Stomach smooth muscle (tissue), 2 donors: Measurements from ENCODE around the gene MYO9A.

Source experiments
- H3K27ac ChIP-seq: one replicate; pipeline ENCODE4 v1.7.0; 2013; ENCODE audit warnings: mild to moderate bottlenecking, low read length, inconsistent platforms
- H3K27me3 ChIP-seq, 2 donors: one replicate each; pipeline ENCODE4 v1.7.0; 2013; ENCODE audit warnings: low read length in 2 of 2; ENCODE audit not compliant: insufficient read depth in 2 of 2, control insufficient read depth in 1 of 2
- H3K36me3 ChIP-seq, 2 donors: one replicate each; pipeline ENCODE4 v1.7.0; 2013; ENCODE audit warnings: low read length in 2 of 2; ENCODE audit not compliant: control insufficient read depth in 2 of 2, insufficient read depth in 2 of 2
- H3K4me1 ChIP-seq: one replicate; pipeline ENCODE4 v1.7.0; 2013; ENCODE audit warnings: low read length; ENCODE audit not compliant: control insufficient read depth, insufficient read depth
- H3K4me3 ChIP-seq, 2 donors: one replicate each; pipeline ENCODE4 v1.7.0; 2013; ENCODE audit warnings: low read length in 2 of 2
- H3K9ac ChIP-seq, 2 donors: one replicate each; pipeline ENCODE4 v1.7.0; 2013; ENCODE audit warnings: low read length in 2 of 2, mild to moderate bottlenecking in 1 of 2
- H3K9me3 ChIP-seq, 2 donors: one replicate each; pipeline ENCODE4 v1.7.0; 2013; ENCODE audit warnings: low read length in 2 of 2; ENCODE audit not compliant: control insufficient read depth in 2 of 2
- donor health status: healthy.
- donor health status: Pancreatic carcinoma.

The MYO9A gene

GRCh38 chr15:72136170-72137051 lies 18.5 kb upstream of the MYO9A start:
- Histone ChIP-seq H3K27me3 (no peaks in the 10 kb centered on the region), H3K9me3 (no peaks in the 10 kb centered on the region), H3K4me3 (no peak overlapping the region), H3K9ac (no peak overlapping the region), H3K4me1 (no peaks in the 10 kb centered on the region), H3K36me3 (peaks cover 0 to 2% of the 10 kb centered on the region in 2 donors), H3K27ac (no peak overlapping the region)

- H3K9me3 ChIP-seq = no peaks in the 10 kb centered on the region
- no peaks in the 10 kb centered on the region for H3K27me3 ChIP-seq
- H3K27ac ChIP-seq = no peak overlapping the region
- H3K9ac ChIP-seq = no peak overlapping the region
- H3K4me1 ChIP-seq = no peaks in the 10 kb centered on the region
- H3K4me3 ChIP-seq = no peak overlapping the region
- peaks cover 0 to 2% of the 10 kb centered on the region in 2 donors for H3K36me3 ChIP-seq
These were observed 17.8 kb upstream of the MYO9A start for GRCh38 chr15:72135719-72136118.

- H3K27me3 ChIP-seq = no peaks in the 10 kb centered on the region
- H3K27ac ChIP-seq = no peak overlapping the region
- H3K36me3 ChIP-seq = no peaks in the 10 kb centered on the region
- H3K9ac ChIP-seq = no peak overlapping the region
- H3K4me1 ChIP-seq = no peaks in the 10 kb centered on the region
- H3K9me3 ChIP-seq = no peaks in the 10 kb centered on the region
- H3K4me3 ChIP-seq = no peak overlapping the region
These were observed 15.3 kb upstream of the MYO9A start for GRCh38 chr15:72133211-72133610.

GRCh38 chr15:72131922-72132321 lies 14.0 kb upstream of the MYO9A start:
- Histone ChIP-seq H3K36me3 (no peaks in the 10 kb centered on the region), H3K4me1 (no peaks in the 10 kb centered on the region), H3K9me3 (no peaks in the 10 kb centered on the region), H3K4me3 (no peak overlapping the region), H3K9ac (no peak overlapping the region), H3K27me3 (no peaks in the 10 kb centered on the region), H3K27ac (no peak overlapping the region)

GRCh38 chr15:72130272-72130671 lies 12.3 kb upstream of the MYO9A start:
- no peaks in the 10 kb centered on the region for H3K4me1 ChIP-seq
- H3K9ac ChIP-seq = no peak overlapping the region
- no peaks in the 10 kb centered on the region for H3K36me3 ChIP-seq
- no peak overlapping the region for H3K27ac ChIP-seq
- H3K27me3 ChIP-seq = no peaks in the 10 kb centered on the region
- no peaks in the 10 kb centered on the region for H3K9me3 ChIP-seq
- no peak overlapping the region for H3K4me3 ChIP-seq

GRCh38 chr15:72128359-72128758 lies 10.4 kb upstream of the MYO9A start:
- Histone ChIP-seq H3K9me3 (no peaks in the 10 kb centered on the region), H3K4me3 (no peak overlapping the region), H3K9ac (no peak overlapping the region), H3K4me1 (no peaks in the 10 kb centered on the region), H3K27me3 (no peaks in the 10 kb centered on the region), H3K27ac (no peak overlapping the region), H3K36me3 (no peaks in the 10 kb centered on the region)

GRCh38 chr15:72127724-72128322 lies 9.9 kb upstream of the MYO9A start:
- Histone ChIP-seq H3K4me3 (no peak overlapping the region), H3K27ac (no peak overlapping the region), H3K9me3 (no peaks in the 10 kb centered on the region), H3K9ac (no peak overlapping the region), H3K36me3 (no peaks in the 10 kb centered on the region), H3K4me1 (no peaks in the 10 kb centered on the region), H3K27me3 (no peaks in the 10 kb centered on the region)

GRCh38 chr15:72124218-72124617 lies 6.3 kb upstream of the MYO9A start:
- H3K9me3 ChIP-seq = no peaks in the 10 kb centered on the region
- no peak overlapping the region for H3K4me3 ChIP-seq
- no peaks in the 10 kb centered on the region for H3K4me1 ChIP-seq
- no peak overlapping the region for H3K27ac ChIP-seq
- H3K9ac ChIP-seq = no peak overlapping the region
- H3K36me3 ChIP-seq = no peaks in the 10 kb centered on the region
- H3K27me3 ChIP-seq = no peaks in the 10 kb centered on the region

GRCh38 chr15:72117486-72118016 lies 399 bp downstream of the MYO9A start:
- H3K4me1 ChIP-seq = peaks cover 6% of the 10 kb centered on the region
- no peaks in the 10 kb centered on the region for H3K9me3 ChIP-seq
- peak overlapping the region; percentile 77 to 91 for H3K4me3 ChIP-seq
- H3K9ac ChIP-seq = peak overlapping the region; percentile 82 to 96
- H3K27me3 ChIP-seq = no peaks in the 10 kb centered on the region
- peak overlapping the region; percentile 93 for H3K27ac ChIP-seq
- no peaks in the 10 kb centered on the region for H3K36me3 ChIP-seq

GRCh38 chr15:72116731-72117485 lies 1.0 kb downstream of the MYO9A start:
- H3K4me3 ChIP-seq = peak overlapping the region; percentile 77 to 91
- peak overlapping the region; percentile 82 to 96 for H3K9ac ChIP-seq
- peak overlapping the region; percentile 93 for H3K27ac ChIP-seq
- H3K27me3 ChIP-seq = no peaks in the 10 kb centered on the region
- peaks cover 6% of the 10 kb centered on the region for H3K4me1 ChIP-seq
- no peaks in the 10 kb centered on the region for H3K36me3 ChIP-seq
- no peaks in the 10 kb centered on the region for H3K9me3 ChIP-seq
